Stimulated activated CD4-positive, alpha-beta T cell treated with anti-CD3 and anti-CD28 coated beads, Interleukin-1b, Interleukin-23, amount 100 ng/mL, for 48 hours (primary cell): ENCODE results near the gene ANLN.
"Not testable (repeated sequence)": the region's sequence is repeated elsewhere in the genome, so short reads cannot be mapped to it uniquely, and the experiment has no call there.

Source experiments
- DNase-seq: peaks from one replicate; pipeline ENCODE4 v3.0.0-alpha.2; 2020

ANLN gene

GRCh38 chr7:36389371-36390198 is at the start of gene ANLN:
Gene ANLN (plus strand): TSS chr7:36389862. CDS start chr7:36390027, 165 bp downstream.
- DNase-seq = peak; percentile 81

GRCh38 chr7:36343548-36343947 is 46.1 kb upstream of the ANLN start:
- DNase-seq = no peak

DNA sequence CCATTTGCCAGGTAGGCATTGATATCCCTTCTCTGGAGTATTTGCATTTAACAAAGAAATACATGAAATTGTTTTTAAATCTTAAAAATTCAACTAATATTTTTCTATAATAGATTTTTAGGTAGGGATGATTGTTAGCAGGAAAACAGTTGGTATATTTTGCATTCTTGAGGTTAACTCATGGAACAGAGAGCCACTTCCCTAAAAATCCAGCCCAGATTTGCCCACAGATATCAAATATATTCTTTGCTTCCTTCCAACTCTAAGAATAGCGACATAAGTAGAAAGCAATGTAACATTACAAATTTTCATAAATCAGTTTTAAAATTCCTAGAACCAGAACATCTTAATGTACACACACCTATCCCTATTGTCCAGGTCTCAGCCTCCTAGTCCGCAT is 45.0 kb upstream of the ANLN start:
- DNase-seq = no peak

DNA sequence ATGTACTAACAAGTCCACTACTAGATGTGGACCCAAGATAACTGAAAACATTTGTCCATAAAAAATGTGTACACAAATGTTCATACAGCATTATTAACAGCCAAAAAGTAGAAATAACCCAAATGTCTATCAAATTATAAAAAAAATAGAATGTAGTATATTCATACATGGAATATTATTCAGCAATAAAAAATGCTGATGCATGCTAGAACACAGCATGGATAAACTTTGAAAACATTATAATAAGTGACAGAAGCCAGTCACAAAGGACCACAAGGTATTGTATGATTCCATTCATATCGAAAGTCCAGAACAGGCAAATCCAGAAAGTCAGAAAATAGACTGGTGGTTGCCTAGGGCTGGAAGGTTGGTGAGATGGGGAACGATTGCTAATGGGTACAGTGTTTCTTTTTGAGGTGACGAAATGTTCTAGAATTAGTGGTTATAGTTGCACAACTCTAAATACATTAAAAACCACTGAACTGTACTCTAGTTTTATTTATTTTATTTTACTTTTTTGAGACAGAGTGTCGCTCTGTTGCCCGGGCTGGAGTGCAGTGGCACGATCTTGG is 43.3 kb upstream of the ANLN start:
- DNase-seq = no peak

DNA sequence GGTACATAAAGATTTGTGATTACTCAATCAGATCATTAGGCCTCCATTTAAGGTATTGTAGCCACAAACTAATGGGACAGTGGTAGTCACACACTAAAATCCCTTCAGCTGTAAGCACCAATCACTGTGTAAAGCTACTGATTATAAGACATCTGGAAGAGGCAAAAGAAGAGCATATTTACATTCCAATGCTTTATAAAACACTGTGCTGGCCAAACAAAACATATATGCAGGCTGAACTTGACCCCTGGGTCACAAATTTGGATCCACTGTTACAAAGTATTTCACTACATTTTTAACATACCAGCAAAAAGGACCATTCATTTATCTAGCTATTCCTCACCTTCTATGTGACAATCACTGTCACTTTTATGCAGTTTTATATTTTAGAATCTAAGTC is 41.4 kb upstream of the ANLN start:
- no peak for DNase-seq

DNA sequence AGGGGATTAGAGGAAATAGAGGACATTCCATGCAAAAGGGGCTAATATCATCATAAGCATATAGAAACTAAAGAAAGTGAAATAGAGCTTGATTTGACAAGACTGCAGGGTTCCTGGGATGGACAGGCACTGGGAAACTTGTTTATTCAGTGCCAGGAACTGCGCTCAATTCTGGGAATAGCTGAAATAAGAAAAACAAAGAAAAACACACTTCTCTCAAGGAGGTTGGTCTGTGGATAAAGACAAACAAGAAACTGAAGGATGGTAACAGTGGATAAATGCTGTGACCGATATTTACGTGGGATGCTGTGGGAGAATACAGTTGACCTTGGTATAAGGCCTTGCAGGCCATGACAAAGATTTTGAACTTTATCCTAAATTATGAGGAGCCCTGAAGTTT is 40.9 kb upstream of the ANLN start:
- no peak for DNase-seq

- no peak for DNase-seq
These were observed 40.0 kb upstream of the ANLN start for GRCh38 chr7:36349626-36350025.

- no peak for DNase-seq
These were observed 34.2 kb upstream of the ANLN start for GRCh38 chr7:36355490-36355889.

DNA sequence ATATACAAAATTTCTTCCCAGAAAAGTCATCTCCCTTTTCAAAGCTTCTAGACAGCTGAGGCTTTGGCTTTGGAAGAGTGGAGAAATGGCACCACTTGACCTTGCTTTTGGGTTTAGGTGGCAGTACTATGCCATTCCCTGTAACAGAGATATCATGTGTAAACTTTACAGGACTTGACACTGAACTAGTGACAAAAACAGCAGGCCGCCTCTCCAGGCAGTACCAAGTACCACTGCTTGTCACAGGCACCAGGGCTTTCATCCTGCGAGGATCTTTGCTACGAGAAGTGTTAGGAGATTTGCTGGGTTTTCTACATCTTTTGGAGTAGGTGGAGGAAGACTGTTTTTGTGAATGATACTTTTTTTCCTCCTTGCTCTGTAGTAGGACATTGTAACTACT is 32.6 kb upstream of the ANLN start:
- no peak for DNase-seq

GRCh38 chr7:36358589-36358988 is 31.1 kb upstream of the ANLN start:
- DNase-seq = no peak

GRCh38 chr7:36360244-36360643 is 29.4 kb upstream of the ANLN start:
- DNase-seq = no peak

- no peak for DNase-seq
These were observed 28.4 kb upstream of the ANLN start for GRCh38 chr7:36361227-36361626.

DNA sequence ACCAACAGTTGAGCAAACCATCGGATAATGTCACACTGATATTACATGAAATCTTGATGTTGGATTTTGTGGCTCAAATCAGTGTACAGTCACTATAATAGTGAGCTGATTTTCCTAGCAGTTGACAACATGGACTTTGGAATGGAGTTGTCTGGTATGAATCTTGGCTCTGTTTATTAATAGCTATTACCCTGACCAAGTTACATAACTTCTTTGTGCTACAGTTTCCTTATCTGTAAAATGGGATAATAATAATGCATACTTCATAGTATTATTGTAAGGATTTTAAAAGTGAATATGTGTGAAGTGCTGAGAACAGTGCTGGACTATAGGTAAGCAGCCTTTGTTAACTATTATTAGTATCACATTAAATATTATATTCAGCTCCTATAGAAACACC is 26.1 kb upstream of the ANLN start:
- DNase-seq = no peak

GRCh38 chr7:36366005-36366717 is 23.5 kb upstream of the ANLN start:
- DNase-seq = no peak

DNA sequence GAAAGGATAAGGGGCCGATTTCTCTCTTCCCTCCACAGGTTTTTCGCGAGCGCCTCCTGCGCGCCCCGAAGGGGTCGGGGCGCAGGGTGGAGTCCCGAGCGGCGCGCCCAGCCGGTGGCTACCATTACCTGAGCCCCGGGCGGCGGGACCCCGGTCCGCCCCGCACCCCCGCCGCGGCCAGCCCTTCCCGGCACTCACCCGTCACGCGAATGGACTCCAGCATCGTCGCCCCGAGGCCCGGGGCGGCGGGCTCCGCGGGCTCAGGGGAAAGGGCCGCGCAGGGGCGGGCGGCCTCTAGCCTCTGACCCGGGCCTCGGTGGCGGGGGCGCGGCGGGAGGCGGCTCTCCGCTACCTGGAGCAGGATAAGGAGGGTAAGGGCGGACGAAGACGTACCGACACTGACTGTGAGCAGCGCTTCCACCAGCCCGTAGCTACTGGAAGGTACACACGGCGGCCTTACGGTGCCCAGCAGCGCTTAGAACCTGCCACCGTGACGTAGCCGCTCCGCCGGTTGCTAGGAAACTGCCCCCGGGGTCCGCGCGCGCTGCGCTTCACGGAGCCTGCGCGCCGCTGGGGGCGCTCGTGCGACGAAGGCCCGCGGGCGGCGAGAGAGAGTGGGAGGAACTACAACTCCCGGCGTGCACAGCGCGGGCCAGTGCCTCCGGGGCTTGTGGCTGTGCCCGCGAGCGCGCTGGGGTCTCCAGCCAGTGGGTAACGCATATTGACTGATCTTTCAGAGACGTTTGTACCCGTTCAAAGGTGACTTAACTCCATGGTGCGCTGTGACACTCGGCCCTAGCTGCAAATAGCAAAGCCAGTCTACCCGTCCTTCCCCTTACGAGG is 22.7 kb upstream of the ANLN start:
- DNase-seq = peak; percentile 90

- DNase-seq = no peak
These were observed 22.0 kb upstream of the ANLN start for GRCh38 chr7:36367561-36368077.

DNA sequence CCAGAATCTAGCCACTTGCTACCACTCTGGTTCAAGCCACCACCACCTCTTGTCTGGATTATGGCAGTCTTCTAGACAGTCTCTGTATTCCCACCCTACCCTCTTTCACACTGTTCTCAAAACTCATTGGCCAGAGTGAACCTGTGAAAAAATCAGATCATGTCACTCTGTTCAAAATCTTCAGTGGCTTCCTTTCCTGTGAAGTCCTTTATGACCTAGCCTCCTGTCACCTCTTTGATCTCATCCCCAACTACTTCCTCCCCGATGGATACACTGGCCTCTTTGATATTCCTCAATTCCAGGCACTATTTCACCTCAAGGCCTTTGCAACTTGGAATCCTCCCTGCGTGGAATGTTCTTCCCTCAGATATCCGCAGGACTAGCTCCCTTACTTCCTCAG is 21.2 kb upstream of the ANLN start:
- DNase-seq = no peak

- DNase-seq = no peak
These were observed 20.5 kb upstream of the ANLN start for GRCh38 chr7:36369171-36369570.

GRCh38 chr7:36370046-36370445 is 19.6 kb upstream of the ANLN start:
- DNase-seq = no peak

GRCh38 chr7:36372156-36372555 is 17.5 kb upstream of the ANLN start:
- DNase-seq = no peak

DNA sequence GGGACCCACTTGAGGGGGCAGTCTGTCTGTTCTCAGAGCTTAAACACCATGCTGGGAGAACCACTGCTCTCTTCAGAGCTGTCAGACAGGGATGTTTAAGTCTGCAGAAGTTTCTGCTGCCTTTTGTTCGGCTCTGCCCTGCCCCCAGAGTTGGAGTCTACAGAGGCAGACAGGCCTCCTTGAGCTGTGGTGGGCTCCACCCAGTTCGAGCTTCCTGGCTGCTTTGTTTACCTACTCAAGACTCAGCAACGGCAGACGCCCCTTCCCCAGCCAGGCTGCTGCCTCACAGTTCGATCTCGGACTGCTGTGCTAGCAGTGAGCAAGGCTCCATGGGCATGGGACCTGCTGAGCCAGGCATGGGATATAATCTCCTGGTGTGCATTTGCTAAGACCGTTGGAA is 11.1 kb upstream of the ANLN start:
- DNase-seq = not testable (repeated sequence)

DNA sequence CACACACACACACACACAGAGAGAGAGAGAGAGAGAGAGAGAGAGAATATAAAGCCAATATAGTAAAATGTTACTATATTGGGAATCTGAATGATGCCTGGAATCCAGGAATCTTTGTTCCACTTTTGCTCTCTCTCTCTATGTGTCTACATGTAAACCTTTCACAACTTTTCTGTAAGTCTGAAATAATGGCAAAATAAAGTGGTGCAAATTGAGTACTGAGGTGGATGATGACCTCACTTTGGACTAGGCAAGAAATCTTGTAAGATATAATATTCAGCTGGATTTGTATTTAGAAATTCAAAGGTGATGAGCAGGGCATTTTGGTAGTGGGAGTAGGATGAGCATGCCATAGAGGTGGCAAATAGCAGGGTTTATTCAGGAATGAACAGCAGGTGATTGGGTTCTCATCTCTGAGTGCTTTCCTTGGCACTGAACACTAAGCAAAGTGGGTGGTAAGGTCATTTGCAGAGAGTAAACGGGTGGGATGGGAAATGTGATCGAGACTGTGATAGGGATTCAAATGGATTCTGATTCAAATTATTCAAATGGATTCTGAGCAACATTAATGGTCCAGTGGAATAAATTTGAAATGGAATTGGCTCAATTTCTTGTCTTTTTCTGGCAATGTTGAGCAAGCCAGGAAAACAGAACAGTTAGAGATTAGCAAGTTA is 9.7 kb upstream of the ANLN start:
- DNase-seq = no peak
